DND-41 (cell line): Measurements from ENCODE around the gene CDKN1C.

ENCODE experiments used
- ATAC-seq: fragments of 200-7000 bp; cut with Tn5 transposase; 3 replicates; pipeline ENCODE4 v1.9.1; 2021; ENCODE audit warnings: low read depth; ENCODE audit not compliant: insufficient read depth
- DNase-seq: peaks from one replicate; pipeline ENCODE4 v3.0.0-alpha.2; 2020
- H2AFZ ChIP-seq: 2 replicates; pipeline ENCODE4 v1.6.0; 2012; ENCODE audit warnings: low read depth, low read length
- H3K27ac ChIP-seq: 2 replicates; pipeline ENCODE4 v1.5.1; 2012; ENCODE audit warnings: low read length, inconsistent platforms
- H3K27me3 ChIP-seq: fragments of 200-600 bp; sonication (generic); 2 replicates; pipeline ENCODE4 v1.6.0; 2012; ENCODE audit warnings: low read length, mild to moderate bottlenecking, inconsistent platforms; ENCODE audit not compliant: insufficient read depth, poor library complexity
- H3K36me3 ChIP-seq: 2 replicates; pipeline ENCODE4 v1.5.1; 2012; ENCODE audit warnings: low read length, inconsistent platforms; ENCODE audit not compliant: insufficient read depth
- H3K4me1 ChIP-seq: 2 replicates; pipeline ENCODE4 v1.5.1; 2012; ENCODE audit warnings: mild to moderate bottlenecking, low read length; ENCODE audit not compliant: insufficient read depth
- H3K4me2 ChIP-seq: 2 replicates; pipeline ENCODE4 v1.6.0; 2012; ENCODE audit warnings: mild to moderate bottlenecking, moderate library complexity, low read length, inconsistent platforms; ENCODE audit not compliant: insufficient read depth
- H3K4me3 ChIP-seq, 2 experiments: fragments of 200-600 bp in 1 of 2; shearing (Covaris generic) in 1 of 2; 2 replicates each; pipeline ENCODE4 v1.5.1; 2012 to 2016; ENCODE audit warnings: inconsistent platforms in 2 of 2, low read length in 2 of 2, mild to moderate bottlenecking in 2 of 2, low read depth in 1 of 2, moderate library complexity in 1 of 2
- H3K79me2 ChIP-seq: 2 replicates; pipeline ENCODE4 v1.6.0; 2012; ENCODE audit warnings: low read length, inconsistent platforms; ENCODE audit not compliant: insufficient read depth
- H3K9ac ChIP-seq: 2 replicates; pipeline ENCODE4 v1.6.0; 2012; ENCODE audit warnings: low read depth, mild to moderate bottlenecking, inconsistent platforms, low read length, moderate library complexity
- H3K9me3 ChIP-seq: 2 replicates; pipeline ENCODE4 v1.5.1; 2012; ENCODE audit warnings: low read length, moderate library complexity, mild to moderate bottlenecking, inconsistent platforms; ENCODE audit not compliant: insufficient read depth, severe bottlenecking
- H4K20me1 ChIP-seq: 2 replicates; pipeline ENCODE4 v1.6.0; 2012; ENCODE audit warnings: low read length; ENCODE audit not compliant: insufficient read depth
- CTCF ChIP-seq: IDR thresholded peaks from 2 replicates; pipeline ENCODE4 v1.5.1; 2012; ENCODE audit warnings: borderline replicate concordance, low read length, moderate library complexity, mild to moderate bottlenecking; ENCODE audit not compliant: poor library complexity, severe bottlenecking; ENCODE audit errors: extremely low read depth
- EZH2 ChIP-seq: IDR thresholded peaks from 3 replicates; pipeline ENCODE4 v1.6.1; 2012; ENCODE audit warnings: borderline replicate concordance, low read depth, mild to moderate bottlenecking, moderate library complexity, low read length, inconsistent platforms; ENCODE audit not compliant: severe bottlenecking

CDKN1C gene

GRCh38 chr11:2886936-2887335 is 1.4 kb upstream of the CDKN1C start:
- DNase-seq (no peak), ATAC-seq (no peak)
- no peaks in the 10 kb centered on the region for H3K79me2 ChIP-seq
- no peak overlapping the region for H2AFZ ChIP-seq
- no peak for TF ChIP-seq CTCF
- no peak for TF ChIP-seq EZH2
- peaks cover 13% of the 10 kb centered on the region for H3K4me1 ChIP-seq
- no peaks in the 10 kb centered on the region for H3K36me3 ChIP-seq
- no peaks in the 10 kb centered on the region for H3K27me3 ChIP-seq
- H3K9ac ChIP-seq: no peak overlapping the region
- H3K4me3 ChIP-seq: no peak overlapping the region
- no peak overlapping the region for H3K27ac ChIP-seq
- no peaks in the 10 kb centered on the region for H3K9me3 ChIP-seq
- no peaks in the 10 kb centered on the region for H4K20me1 ChIP-seq
- no peak overlapping the region for H3K4me2 ChIP-seq

- TF ChIP-seq CTCF (no peak), EZH2 (no peak)
- Histone ChIP-seq H3K79me2 (no peaks in the 10 kb centered on the region), H3K4me2 (no peak overlapping the region), H3K4me3 (no peak overlapping the region), H3K9ac (no peak overlapping the region), H4K20me1 (no peaks in the 10 kb centered on the region), H3K27ac (no peak overlapping the region), H3K4me1 (peaks cover 7% of the 10 kb centered on the region), H3K9me3 (no peaks in the 10 kb centered on the region), H3K36me3 (no peaks in the 10 kb centered on the region), H2AFZ (no peak overlapping the region), H3K27me3 (no peaks in the 10 kb centered on the region)
- DNase-seq (no peak), ATAC-seq (no peak)
Observed at GRCh38 chr11:2886191-2886894, 768 bp upstream of the CDKN1C start.

GRCh38 chr11:2885017-2885677 is 428 bp downstream of the CDKN1C start:
- no peak overlapping the region for H3K27ac ChIP-seq
- no peak for DNase-seq
- no peak overlapping the region for H3K9ac ChIP-seq

More at GRCh38 chr11:2885017-2885677, 428 bp downstream of the CDKN1C start:
- ATAC-seq: no peak
- Histone ChIP-seq H2AFZ (no peak overlapping the region), H3K4me3 (no peak overlapping the region), H3K4me2 (no peak overlapping the region), H4K20me1 (no peaks in the 10 kb centered on the region), H3K9me3 (no peaks in the 10 kb centered on the region), H3K36me3 (no peaks in the 10 kb centered on the region), H3K79me2 (no peaks in the 10 kb centered on the region), H3K27me3 (no peaks in the 10 kb centered on the region), H3K4me1 (no peaks in the 10 kb centered on the region)
- TF ChIP-seq EZH2: no peak
- no peak for TF ChIP-seq CTCF
